Measurements from ENCODE around the gene FAM174B.

Gene FAM174B

DNA sequence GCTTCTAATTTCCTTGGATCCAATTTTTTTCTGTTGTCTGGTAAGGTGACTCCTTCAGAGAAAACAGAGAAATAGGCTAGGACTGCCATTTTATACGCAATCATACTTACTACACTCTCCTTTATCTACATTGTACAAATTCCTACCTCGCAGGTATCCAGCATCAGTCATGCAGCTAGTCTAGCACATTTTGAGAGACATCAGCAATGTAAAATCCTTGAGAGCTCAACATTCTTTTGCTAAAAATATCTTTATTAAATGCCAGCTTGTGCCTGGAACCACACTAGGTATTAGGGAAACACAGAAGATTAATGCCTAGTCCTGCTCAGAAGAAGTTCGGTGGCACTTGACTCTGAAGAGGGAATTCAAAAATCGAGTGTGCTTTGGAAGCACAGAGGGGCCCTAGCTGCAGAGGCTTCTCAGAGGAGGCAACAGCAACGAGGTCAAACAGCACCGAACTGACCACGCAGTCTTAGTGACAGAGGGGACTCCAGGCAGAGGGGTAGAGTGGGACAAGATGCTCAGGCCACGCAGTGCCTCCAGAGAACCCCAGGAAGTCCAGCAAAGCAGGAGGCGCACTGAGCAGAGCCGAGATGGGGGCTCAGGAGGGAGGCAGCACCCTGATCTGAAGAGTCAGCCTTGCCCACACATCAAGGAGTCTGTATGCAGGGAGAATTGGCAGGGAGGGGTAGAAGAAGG lies 3.5 kb downstream of the FAM174B start:
- Histone ChIP-seq H3K27me3 (ENCODE audit: insufficient read depth, poor library complexity, severe bottlenecking) (peaks cover 20% of the 10 kb centered on the region), H3K27ac (replicated peaks) (no peak overlapping the region), H3K4me3 (replicated peaks; ENCODE audit: insufficient read depth, low read length) (no peak overlapping the region)
- DNase-seq (ENCODE audit: low read depth in 1 of 2, low spot score in 1 of 2) = no peak
- TF ChIP-seq SPI1 (IDR thresholded peaks at IDR 0.05; ENCODE audit: borderline replicate concordance, low read depth) (no peak), GABPA (IDR thresholded peaks at IDR 0.05; ENCODE audit: low read depth) (no peak), CTCF (IDR thresholded peaks at IDR 0.05; ENCODE audit: insufficient read depth, low read length) (no peak), POLR2AphosphoS5 (IDR thresholded peaks at IDR 0.05; ENCODE audit: low read depth) (no peak)
- TF ChIP-seq, protein P1, sequence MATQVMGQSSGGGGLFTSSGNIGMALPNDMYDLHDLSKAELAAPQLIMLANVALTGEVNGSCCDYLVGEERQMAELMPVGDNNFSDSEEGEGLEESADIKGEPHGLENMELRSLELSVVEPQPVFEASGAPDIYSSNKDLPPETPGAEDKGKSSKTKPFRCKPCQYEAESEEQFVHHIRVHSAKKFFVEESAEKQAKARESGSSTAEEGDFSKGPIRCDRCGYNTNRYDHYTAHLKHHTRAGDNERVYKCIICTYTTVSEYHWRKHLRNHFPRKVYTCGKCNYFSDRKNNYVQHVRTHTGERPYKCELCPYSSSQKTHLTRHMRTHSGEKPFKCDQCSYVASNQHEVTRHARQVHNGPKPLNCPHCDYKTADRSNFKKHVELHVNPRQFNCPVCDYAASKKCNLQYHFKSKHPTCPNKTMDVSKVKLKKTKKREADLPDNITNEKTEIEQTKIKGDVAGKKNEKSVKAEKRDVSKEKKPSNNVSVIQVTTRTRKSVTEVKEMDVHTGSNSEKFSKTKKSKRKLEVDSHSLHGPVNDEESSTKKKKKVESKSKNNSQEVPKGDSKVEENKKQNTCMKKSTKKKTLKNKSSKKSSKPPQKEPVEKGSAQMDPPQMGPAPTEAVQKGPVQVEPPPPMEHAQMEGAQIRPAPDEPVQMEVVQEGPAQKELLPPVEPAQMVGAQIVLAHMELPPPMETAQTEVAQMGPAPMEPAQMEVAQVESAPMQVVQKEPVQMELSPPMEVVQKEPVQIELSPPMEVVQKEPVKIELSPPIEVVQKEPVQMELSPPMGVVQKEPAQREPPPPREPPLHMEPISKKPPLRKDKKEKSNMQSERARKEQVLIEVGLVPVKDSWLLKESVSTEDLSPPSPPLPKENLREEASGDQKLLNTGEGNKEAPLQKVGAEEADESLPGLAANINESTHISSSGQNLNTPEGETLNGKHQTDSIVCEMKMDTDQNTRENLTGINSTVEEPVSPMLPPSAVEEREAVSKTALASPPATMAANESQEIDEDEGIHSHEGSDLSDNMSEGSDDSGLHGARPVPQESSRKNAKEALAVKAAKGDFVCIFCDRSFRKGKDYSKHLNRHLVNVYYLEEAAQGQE (IDR thresholded peaks at IDR 0.05; ENCODE audit: insufficient replicate concordance, low read depth) = no peak

DNA sequence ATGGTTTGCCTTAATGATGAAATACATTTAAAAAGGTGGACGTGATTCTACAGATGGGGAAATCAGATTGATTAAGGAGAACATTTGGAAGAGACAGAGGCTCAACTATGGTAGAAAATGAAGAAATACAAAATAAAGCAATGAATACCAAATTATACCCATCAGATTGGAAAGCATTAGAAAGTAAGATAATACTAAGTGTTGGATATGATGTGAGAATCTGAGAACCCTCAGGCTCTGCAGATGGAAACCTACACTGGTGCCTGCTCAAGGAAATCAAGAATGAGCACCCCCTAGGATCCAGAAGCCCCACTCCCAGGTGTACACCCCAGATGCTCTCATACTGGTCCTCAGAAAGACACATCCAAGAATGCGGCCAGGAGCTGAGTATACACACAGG lies 4.6 kb downstream of the FAM174B start:
- peaks cover 15% of the 10 kb centered on the region for H3K27me3 ChIP-seq (ENCODE audit: insufficient read depth, poor library complexity, severe bottlenecking)
- H3K4me3 ChIP-seq (replicated peaks; ENCODE audit: insufficient read depth, low read length) = no peak overlapping the region
- TF ChIP-seq GABPA (IDR thresholded peaks at IDR 0.05; ENCODE audit: low read depth) = no peak
- TF ChIP-seq, protein P1 (IDR thresholded peaks at IDR 0.05; ENCODE audit: insufficient replicate concordance, low read depth) = no peak
- TF ChIP-seq POLR2AphosphoS5 (IDR thresholded peaks at IDR 0.05; ENCODE audit: low read depth) = no peak
- DNase-seq (ENCODE audit: low read depth in 1 of 2, low spot score in 1 of 2) = no peak
- H3K27ac ChIP-seq (replicated peaks) = no peak overlapping the region

DNA sequence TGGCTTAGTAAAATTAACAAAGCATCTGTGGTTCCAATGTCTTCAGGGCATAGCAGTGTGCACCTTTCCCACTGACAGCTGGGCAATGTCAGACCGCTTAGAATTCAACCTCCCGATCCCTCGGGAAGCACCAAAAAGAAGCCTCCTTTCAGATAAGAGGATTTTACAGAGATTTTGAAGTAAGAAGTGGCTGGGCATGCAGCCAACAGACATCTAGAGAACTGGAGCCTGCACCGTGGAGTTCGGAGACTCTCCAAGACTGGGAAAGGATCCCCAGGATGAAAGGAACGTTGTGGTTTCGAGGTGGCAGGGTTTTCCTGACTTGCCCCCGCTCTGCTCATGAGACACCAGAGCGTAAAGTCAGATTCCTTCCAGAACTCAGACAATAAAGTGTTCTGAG lies 5.3 kb downstream of the FAM174B start:
- H3K27me3 ChIP-seq (ENCODE audit: insufficient read depth, poor library complexity, severe bottlenecking) = peaks cover 12% of the 10 kb centered on the region
- DNase-seq (ENCODE audit: low read depth in 1 of 2, low spot score in 1 of 2) = no peak
- TF ChIP-seq GABPA (IDR thresholded peaks at IDR 0.05; ENCODE audit: low read depth) (no peak), SPI1 (IDR thresholded peaks at IDR 0.05; ENCODE audit: borderline replicate concordance, low read depth) (no peak), POLR2AphosphoS5 (IDR thresholded peaks at IDR 0.05; ENCODE audit: low read depth) (no peak), CTCF (IDR thresholded peaks at IDR 0.05; ENCODE audit: insufficient read depth, low read length) (no peak)
- TF ChIP-seq, protein P1 (IDR thresholded peaks at IDR 0.05; ENCODE audit: insufficient replicate concordance, low read depth) = no peak
- no peak overlapping the region for H3K4me3 ChIP-seq (replicated peaks; ENCODE audit: insufficient read depth, low read length)
- no peak overlapping the region for H3K27ac ChIP-seq (replicated peaks)

Data from HL-60 (cell line).